ENCODE measurements around the gene SKOR1. TPM values are rescaled to one million over a fixed set of nuclear protein-coding genes. Genes with fewer than 3 reads are reported as not detected.

The SKOR1 gene
- total RNA-seq, 1 experiment from 2014 or later: not detected

DNA sequence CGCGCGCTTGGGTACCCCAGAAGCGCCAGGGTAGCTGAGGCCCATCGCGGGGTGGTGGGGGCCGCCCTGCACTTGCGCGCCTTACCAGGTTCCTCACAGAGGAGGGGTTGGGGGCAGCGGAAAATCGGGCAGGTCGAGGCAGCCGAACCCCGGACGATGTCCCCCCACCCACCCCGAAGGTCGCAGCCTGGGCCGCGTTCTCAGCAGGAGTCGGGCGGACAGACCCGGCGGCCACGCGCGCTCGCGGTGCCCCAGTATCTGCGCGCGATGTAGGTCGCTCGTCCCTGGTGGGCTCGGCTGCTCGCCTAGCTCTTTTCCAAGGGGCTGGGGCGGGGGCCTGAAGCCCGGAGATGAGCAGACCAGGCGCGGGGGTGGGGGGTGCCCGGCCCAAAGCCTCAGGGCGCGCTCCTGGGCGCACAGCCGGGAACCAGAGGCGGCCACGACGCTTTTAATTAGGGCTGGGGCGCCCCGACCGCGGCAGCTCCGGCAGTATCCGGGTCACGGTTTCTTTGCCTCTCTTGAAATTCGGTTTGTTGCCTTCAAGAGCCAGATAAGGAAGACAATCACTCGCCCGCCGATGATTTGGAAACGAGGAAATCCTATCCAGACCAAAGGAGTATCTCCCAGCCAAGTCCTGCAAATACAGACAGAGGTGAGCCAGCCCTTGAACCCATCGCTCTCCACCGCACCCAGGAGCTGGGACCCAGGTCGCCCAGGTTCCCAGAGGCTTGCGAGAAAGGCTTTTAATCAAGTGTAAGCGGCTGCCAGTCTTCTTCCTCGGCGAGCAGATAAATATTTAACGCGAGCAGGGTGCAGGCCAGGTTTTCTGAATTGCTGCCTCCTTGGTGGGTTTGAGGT is 4.6 kb downstream of the SKOR1 start:
- DNase-seq (ENCODE audit: low read depth): no peak

DNA sequence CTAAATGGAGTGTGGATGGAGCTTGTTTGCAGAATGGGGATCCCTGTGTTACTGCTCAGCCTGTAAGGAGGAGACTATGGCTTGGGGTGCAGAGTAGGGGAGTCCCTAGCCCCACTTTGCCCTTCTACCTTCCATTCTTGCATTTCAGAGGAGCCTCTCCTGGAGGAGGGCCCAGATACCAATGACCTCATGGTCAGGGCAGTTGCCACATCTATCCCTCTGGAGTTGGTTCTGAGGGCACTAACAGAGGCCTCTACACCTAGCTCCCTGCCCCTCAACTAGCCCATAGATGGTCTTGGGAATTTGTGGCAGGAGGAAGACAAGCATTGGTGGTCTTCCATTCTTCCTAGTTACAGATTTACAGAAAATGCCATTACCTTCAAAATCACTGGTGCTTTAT is 6.1 kb downstream of the SKOR1 start:
- DNase-seq (ENCODE audit: low read depth): no peak

DNA sequence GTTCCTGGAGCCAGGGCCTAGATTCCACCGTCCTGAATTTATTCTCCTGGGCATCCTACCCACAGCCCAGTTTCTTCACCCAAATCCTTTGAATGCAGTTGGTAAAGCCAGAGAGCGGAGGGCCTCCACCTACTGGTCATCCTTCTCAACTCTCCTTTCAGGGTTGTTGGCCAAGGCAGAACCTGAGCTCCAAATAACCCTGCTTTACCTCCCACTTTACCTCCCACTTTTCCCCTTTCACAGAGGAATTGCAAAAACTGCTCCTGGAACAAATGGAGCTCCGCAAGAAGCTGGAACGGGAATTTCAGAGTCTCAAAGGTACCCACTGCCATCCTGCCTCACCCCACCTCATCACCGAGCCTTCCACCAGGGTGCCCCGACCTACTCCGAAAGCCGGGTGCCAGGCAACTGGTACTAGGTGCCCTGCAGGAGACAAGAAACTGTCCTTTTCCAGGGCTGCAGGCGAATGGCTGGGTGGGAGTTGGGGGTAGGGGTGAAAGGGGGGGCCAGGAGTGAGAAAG is 6.8 kb downstream of the SKOR1 start:
- DNase-seq (ENCODE audit: low read depth): peak; percentile 32

DNA sequence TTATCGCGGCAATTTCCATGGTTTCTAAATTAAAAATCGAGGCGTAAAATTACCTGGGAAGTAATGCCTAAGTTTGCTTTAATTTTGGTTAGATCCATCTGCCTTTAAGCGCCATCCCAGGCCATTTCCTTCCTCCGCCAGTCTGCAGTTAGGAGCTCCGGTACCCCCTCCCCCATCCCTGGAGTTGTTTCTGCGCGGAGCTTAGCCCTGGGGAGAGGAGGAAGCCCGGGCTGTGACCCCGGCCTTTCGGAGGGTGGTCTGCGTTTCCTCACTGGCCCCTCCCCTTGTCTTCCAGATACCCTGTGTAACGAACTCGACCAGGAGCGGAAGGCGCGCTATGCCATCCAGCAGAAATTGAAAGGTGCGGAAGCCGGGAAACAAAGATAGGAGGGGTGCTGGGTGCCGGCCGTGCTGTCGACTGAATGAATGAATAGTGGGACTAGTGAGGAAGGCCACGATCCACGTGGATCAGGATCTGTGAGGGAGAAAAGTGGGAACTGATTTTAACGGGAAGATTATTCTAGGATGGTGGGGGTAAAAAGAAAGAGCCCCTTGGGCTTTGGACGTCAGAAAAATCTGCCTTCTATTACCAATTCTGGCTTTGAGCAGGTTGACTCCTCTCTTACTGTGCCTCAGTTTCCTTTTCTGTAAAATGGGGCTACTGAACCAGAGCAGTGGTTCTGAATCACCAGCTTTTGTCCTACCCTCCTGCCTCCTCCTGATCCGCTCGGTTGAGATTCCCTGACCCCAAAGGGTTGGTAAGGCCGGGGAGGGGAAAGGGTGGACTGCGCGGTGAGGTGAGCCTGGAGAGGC is 7.8 kb downstream of the SKOR1 start:
- DNase-seq (ENCODE audit: low read depth): no peak

DNA sequence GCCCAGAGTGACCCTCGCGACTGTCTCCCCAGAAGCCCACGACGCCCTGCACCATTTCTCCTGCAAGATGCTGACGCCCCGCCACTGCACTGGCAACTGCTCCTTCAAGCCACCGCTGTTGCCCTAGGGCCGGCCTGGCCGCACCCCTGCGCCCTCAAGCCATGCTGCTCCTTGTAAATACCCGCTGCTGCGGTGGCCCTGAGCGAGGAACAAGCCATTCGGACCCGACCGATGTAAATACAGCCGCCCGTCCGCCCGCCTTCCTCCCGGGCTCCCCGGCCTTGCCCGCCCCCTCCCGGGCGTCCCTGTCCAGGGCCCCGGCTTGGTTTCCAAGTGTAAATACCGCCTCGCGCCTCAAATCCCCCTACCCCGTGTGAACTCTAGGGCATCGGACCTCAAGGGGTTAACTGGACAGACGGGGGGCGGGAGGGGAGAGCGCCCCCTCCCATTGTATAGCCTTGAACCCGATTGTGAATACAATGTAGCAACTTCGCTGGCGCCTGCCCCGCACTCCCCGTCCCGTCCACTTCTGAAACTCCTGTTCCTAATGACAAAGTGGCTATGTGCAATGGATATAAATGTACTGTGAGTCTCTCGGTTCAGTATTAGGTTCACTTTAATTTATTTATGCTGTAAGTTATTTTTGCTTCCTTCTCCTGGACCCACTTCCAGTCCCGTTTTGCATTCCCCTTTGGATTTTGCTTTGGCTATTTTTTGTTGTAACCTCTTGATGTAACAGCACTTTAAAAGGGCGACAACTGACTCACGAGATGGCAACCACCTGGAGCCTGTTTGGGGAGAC is 8.6 kb downstream of the SKOR1 start:
- DNase-seq (ENCODE audit: low read depth): no peak

DNA sequence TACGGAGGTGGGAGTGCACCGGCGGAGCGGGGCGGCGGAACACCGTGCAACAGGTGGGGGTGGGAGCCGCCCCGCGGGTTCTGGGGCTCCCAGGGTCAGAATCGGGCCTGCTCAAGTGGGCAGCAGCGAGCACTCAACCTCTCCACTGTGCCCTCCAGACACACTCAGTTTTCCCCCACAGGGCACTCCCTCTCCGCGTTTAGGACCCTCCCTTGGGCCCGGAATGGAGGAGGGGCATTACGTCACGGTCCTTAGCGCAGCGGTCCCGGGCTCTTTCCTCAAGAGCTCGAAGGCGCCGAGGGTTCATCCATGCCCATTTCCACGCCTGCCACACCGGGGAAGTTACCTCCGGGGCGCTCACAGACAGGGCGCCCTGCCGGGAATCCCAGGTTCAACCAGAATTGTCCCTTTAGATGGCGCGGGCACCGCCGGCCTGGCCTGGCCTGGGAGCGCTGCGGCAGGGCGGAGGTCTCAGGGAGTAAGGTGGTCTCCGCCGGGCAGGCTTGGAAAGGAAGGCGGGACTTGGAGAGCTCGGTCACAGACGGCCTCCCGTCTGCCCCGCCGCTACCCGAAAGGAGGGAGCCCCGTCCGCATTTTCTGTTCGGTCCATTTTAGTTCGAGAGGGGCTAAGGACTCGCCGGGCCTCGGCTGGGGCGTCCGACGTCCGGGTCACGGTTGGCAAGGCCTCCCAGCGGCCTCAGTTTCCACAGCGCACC is 9.4 kb downstream of the SKOR1 start:
- no peak for DNase-seq (ENCODE audit: low read depth)

- DNase-seq (ENCODE audit: low read depth): no peak
Measured at GRCh38 chr15:67835297-67836133, 10.2 kb downstream of the SKOR1 start.

DNA sequence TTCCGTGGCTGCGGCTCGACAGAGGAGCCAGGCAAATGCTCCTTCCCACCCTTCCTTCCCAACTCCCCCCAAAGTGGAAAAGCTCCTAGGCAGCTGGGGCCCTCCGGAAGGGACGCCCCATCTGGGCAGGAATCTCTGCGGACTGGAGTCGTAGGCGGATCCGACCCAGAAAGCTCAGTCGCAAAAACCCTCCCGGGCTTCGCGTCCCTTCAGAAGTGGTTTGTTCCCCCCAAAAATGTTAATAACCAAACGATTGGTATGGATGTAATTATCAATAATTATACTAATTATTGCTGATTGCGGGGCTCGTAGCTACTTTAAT is 10.8 kb downstream of the SKOR1 start:
- DNase-seq (ENCODE audit: low read depth): no peak

GRCh38 chr15:67836477-67836876 is 11.2 kb downstream of the SKOR1 start:
- no peak for DNase-seq (ENCODE audit: low read depth)

DNA sequence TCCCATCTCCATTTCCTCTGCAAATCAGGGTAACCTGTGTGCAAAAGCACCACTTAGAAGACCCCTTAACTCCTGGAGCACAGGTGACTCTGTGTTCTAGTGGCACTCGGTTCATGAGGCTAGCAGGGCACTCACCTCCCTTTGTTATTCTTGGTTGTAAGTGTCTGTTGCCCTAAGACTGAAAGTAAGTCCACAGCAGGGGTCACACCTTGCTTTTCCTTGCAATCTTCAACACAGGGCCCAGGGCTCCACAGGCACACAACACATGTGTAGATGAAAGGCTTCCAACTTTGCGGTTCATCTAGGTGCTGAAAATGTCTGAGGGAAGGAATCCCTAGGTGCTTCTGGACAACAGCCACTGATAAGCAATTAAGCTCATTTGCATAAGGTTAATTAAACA is 11.6 kb downstream of the SKOR1 start:
- no peak for DNase-seq (ENCODE audit: low read depth)

- no peak for DNase-seq (ENCODE audit: low read depth)
Measured at GRCh38 chr15:67838789-67839332, 13.6 kb downstream of the SKOR1 start.

- peak; percentile 64 for DNase-seq (ENCODE audit: low read depth)
Measured at GRCh38 chr15:67839499-67839928, 14.2 kb downstream of the SKOR1 start.

- DNase-seq (ENCODE audit: low read depth): peak; percentile 89
Measured at GRCh38 chr15:67839929-67840748, 14.8 kb downstream of the SKOR1 start, which contains the start of gene RNU6-1. TSS of gene RNU6-1 (minus strand) at chr15:67840045.

GRCh38 chr15:67840749-67841512 is 15.6 kb downstream of the SKOR1 start:
- peak; percentile 48 for DNase-seq (ENCODE audit: low read depth)

DNA sequence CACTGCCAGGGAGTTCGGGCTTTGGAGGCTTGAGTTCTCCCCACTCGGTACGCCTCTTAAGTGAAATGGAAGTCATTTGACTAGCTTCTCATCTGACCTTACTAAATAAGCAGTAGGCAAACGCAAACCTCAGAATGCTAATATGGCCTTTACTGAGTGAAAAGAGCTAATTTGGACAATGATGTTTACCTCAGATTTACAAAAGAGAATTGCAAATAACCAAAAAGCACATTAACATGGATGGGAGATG is 16.1 kb downstream of the SKOR1 start:
- DNase-seq (ENCODE audit: low read depth): no peak

- DNase-seq (ENCODE audit: low read depth): no peak
Measured at GRCh38 chr15:67843092-67843501, 17.8 kb downstream of the SKOR1 start.

DNA sequence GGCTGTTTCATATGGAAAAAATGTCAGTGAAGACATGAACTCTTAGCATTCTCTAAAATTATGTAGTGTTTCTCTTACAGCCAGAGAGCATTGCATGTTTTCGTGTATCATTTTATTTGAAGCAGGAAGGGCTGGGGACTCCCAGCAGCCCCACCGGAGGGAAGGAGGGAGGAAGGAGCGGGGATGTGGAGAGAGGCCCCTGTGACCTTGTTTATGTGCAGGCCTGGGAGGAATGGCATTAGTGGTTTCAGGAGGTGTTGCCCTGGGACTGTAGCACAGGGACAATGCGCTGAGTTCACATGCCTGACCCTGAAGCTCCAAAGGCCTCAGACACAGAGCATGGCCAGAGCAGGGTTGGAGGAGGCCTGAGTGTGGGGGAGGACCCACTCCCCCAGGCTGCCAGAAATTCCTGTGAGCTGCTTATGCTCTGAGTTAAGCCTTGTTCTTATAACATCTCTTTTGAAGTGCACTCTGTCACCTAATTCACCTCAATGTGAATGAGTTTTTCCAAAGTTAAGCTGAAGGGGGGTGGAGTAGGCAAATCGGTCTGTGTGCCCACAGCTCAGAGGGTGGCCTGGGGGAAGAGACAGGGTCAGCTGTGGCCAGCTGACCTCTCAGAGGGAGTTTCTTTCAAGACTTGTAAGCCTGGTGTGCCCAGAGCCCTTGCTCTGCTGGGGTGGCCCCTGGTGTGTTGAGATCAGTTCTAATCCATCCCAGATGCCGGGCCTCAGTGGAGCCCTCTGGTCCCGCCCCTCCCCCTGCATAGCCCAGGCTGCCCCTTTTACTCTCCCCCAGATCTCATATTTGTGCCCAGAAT is 18.5 kb downstream of the SKOR1 start:
- no peak for DNase-seq (ENCODE audit: low read depth)
